Measurements from ENCODE around the gene ACOX1. TPM values are rescaled to one million over a fixed set of nuclear protein-coding genes. Genes with fewer than 3 reads are reported as not detected.

The ACOX1 gene
- total RNA-seq, 1 experiment from 2014 or later, result 50.2 TPM

GRCh38 chr17:75913537-75914210 is 65.3 kb downstream of the ACOX1 start:
- Histone ChIP-seq H3K27me3 (ENCODE audit: insufficient read depth, low read length) (no peaks in the 10 kb centered on the region), H3K4me2 (ENCODE audit: low read length) (no peak overlapping the region), H3K9ac (ENCODE audit: low read length) (no peak overlapping the region), H3K27ac (ENCODE audit: low read depth, low read length) (no peak overlapping the region), H3K4me1 (ENCODE audit: control insufficient read depth in 1 of 2, insufficient read depth in 2 of 2, low read length in 2 of 2) (peaks cover 0 to 9% of the 10 kb centered on the region in 2 experiments; a peak in 2 of 4 replicates), H3K79me2 (ENCODE audit: insufficient read depth, low read length) (no peaks in the 10 kb centered on the region), H2AFZ (ENCODE audit: low read depth, low read length, poor library complexity, severe bottlenecking) (no peak overlapping the region), H3K4me3 (replicated peaks in 1 of 2; ENCODE audit: low read depth in 1 of 2, low read length in 2 of 2) (no peak overlapping the region), H3K9me3 (ENCODE audit: control insufficient read depth in 1 of 2, insufficient read depth in 1 of 2, low read depth in 1 of 2, low read length in 2 of 2) (no peaks in the 10 kb centered on the region), H4K20me1 (ENCODE audit: insufficient read depth) (no peaks in the 10 kb centered on the region), H3K36me3 (ENCODE audit: control insufficient read depth in 1 of 2, insufficient read depth in 2 of 2, low read length in 2 of 2) (no peaks in the 10 kb centered on the region), H3K9me2 (ENCODE audit: insufficient read depth) (no peaks in the 10 kb centered on the region)
- POLR2A ChIA-PET, result no interaction called here
- CTCF ChIA-PET, result no interaction called here
- ATAC-seq (no peak), DNase-seq (ENCODE audit: low read depth, low spot score) (no peak)
- RAD21 ChIA-PET (ENCODE audit: low non-redundant PET in 1 of 2, low total read pairs in 2 of 2, uncharacterized antibody in 2 of 2, unreplicated experiment in 2 of 2), result no interaction called here
- TF ChIP-seq, protein P1, sequence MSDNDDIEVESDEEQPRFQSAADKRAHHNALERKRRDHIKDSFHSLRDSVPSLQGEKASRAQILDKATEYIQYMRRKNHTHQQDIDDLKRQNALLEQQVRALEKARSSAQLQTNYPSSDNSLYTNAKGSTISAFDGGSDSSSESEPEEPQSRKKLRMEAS (IDR thresholded peaks at IDR 0.05), result no peak
- TF ChIP-seq TCF7L2 (IDR thresholded peaks at IDR 0.05; ENCODE audit: borderline replicate concordance, extremely low read depth, insufficient read depth, insufficient read length), result no peak
- BruUV-seq (replicated peaks), result no TSS peak
- intact Hi-C loops (cut with micrococcal nuclease), result no loop called here

GRCh38 chr17:75910699-75911098 is 68.3 kb downstream of the ACOX1 start:
- Histone ChIP-seq H3K4me3 (replicated peaks in 1 of 2; ENCODE audit: low read depth in 1 of 2, low read length in 2 of 2) (no peak overlapping the region), H4K20me1 (ENCODE audit: insufficient read depth) (no peaks in the 10 kb centered on the region), H3K27ac (ENCODE audit: low read depth, low read length) (no peak overlapping the region), H3K36me3 (ENCODE audit: control insufficient read depth in 1 of 2, insufficient read depth in 2 of 2, low read length in 2 of 2) (no peaks in the 10 kb centered on the region), H3K79me2 (ENCODE audit: insufficient read depth, low read length) (no peaks in the 10 kb centered on the region), H3K9me2 (ENCODE audit: insufficient read depth) (no peaks in the 10 kb centered on the region), H3K4me1 (ENCODE audit: control insufficient read depth in 1 of 2, insufficient read depth in 2 of 2, low read length in 2 of 2) (peaks cover 13 to 26% of the 10 kb centered on the region in 2 experiments), H3K9ac (ENCODE audit: low read length) (no peak overlapping the region), H3K27me3 (ENCODE audit: insufficient read depth, low read length) (no peaks in the 10 kb centered on the region), H3K9me3 (ENCODE audit: control insufficient read depth in 1 of 2, insufficient read depth in 1 of 2, low read depth in 1 of 2, low read length in 2 of 2) (no peaks in the 10 kb centered on the region), H3K4me2 (ENCODE audit: low read length) (no peak overlapping the region), H2AFZ (ENCODE audit: low read depth, low read length, poor library complexity, severe bottlenecking) (no peak overlapping the region)
- ATAC-seq (no peak), DNase-seq (ENCODE audit: low read depth, low spot score) (no peak)
- ChIA-PET RAD21 (ENCODE audit: low non-redundant PET in 1 of 2, low total read pairs in 2 of 2, uncharacterized antibody in 2 of 2, unreplicated experiment in 2 of 2) (no interaction called here), CTCF (no interaction called here), POLR2A (interaction anchor here (1.6 kb wide), 1 partner anchor 68 kb away, joined by 3 read pairs; the partner anchor contains the start of genes ACOX1 and TEN1)
- intact Hi-C loops (cut with micrococcal nuclease), result no loop called here
- BruUV-seq (replicated peaks), result no TSS peak
- TF ChIP-seq RAD21 (IDR thresholded peaks at IDR 0.05; ENCODE audit: low read depth), result no peak
- TF ChIP-seq ZFX (IDR thresholded peaks at IDR 0.05), result no peak
- no peak for TF ChIP-seq SIN3A (IDR thresholded peaks at IDR 0.05; ENCODE audit: low read depth)
- no peak for TF ChIP-seq POLR2A (IDR thresholded peaks at IDR 0.05; ENCODE audit: borderline replicate concordance, extremely low read depth, insufficient read depth, insufficient read length)
- no peak for TF ChIP-seq CEBPB (IDR thresholded peaks at IDR 0.05; ENCODE audit: low read depth)
- TF ChIP-seq YY1 (IDR thresholded peaks at IDR 0.05; ENCODE audit: extremely low read depth, insufficient replicate concordance, low read depth, low read length), result no peak
- no peak for TF ChIP-seq SP1 (IDR thresholded peaks at IDR 0.05; ENCODE audit: low read depth)
- TF ChIP-seq ZNF274 (IDR thresholded peaks at IDR 0.05; ENCODE audit: low read depth, low read length), result no peak
- TF ChIP-seq REST (IDR thresholded peaks at IDR 0.05; ENCODE audit: low read depth), result no peak
- TF ChIP-seq EGR1 (IDR thresholded peaks at IDR 0.05; ENCODE audit: low read depth), result no peak
- TF ChIP-seq, protein P2, sequence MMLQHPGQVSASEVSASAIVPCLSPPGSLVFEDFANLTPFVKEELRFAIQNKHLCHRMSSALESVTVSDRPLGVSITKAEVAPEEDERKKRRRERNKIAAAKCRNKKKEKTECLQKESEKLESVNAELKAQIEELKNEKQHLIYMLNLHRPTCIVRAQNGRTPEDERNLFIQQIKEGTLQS (IDR thresholded peaks at IDR 0.05), result no peak
- no peak for TF ChIP-seq CBX3 (IDR thresholded peaks at IDR 0.05; ENCODE audit: low read depth)

Measured in HCT116 (cell line).